Keratinocyte (primary cell): ENCODE measurements around the gene LRRC38.

Source experiments
- EZH2 ChIP-seq: IDR thresholded peaks from one replicate; pipeline ENCODE4 v1.6.1; 2012; ENCODE audit warnings: inconsistent platforms, mild to moderate bottlenecking, low read length, moderate library complexity
- TF ChIP-seq, protein P1 (sequence below), 3 experiments: IDR thresholded peaks in 1 of 3; conservative IDR thresholded peaks in 1 of 3; optimal IDR thresholded peaks in 1 of 3; 2 replicates in 2 of 3; 3 replicates in 1 of 3; pipeline versions ENCODE3 to v1.5.1; 2011; ENCODE audit warnings: low read length in 3 of 3, mild to moderate bottlenecking in 3 of 3, moderate library complexity in 2 of 3, control low read depth in 1 of 3, inconsistent platforms in 1 of 3; ENCODE audit not compliant: insufficient read depth in 2 of 3; ENCODE audit errors: extremely low read depth in 1 of 3

DNA sequence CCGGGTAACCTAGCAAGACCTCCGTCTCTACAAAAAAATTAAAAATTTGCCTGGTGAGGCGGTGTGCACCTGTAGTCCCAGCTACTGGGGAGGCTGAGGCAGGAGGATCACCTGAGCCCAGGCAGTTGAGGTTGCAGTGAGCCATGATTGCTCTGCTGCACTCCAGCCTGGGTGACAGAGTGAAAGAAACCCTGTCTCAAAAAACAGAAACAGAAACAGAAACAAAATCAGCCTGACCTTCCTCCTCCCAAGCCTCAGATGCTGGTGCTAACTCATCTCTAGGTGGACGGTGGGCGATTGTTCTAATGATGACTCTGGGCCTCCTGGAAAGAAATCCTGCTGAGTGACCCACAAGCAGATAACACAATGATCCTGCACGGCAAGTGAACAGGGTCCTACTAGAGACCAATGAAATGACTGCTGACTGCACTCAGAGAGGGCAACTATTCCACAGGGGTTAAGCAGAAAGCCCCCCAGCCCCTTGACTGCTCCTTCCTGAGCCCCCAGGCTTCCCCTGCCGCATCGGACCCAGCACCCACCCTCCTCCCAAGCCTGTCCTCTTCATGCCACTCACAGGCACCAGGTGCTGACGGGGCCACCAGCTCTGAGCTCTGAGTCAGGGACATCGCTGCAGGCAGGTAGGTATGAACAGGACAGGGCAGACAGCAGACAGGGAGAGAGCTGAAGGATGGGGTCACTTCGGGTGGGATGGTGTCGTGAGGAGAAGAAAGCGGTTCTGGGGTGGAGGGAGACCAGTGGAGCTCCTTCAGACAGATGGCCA lies 27.8 kb upstream of the LRRC38 start:
- TF ChIP-seq, protein P1, sequence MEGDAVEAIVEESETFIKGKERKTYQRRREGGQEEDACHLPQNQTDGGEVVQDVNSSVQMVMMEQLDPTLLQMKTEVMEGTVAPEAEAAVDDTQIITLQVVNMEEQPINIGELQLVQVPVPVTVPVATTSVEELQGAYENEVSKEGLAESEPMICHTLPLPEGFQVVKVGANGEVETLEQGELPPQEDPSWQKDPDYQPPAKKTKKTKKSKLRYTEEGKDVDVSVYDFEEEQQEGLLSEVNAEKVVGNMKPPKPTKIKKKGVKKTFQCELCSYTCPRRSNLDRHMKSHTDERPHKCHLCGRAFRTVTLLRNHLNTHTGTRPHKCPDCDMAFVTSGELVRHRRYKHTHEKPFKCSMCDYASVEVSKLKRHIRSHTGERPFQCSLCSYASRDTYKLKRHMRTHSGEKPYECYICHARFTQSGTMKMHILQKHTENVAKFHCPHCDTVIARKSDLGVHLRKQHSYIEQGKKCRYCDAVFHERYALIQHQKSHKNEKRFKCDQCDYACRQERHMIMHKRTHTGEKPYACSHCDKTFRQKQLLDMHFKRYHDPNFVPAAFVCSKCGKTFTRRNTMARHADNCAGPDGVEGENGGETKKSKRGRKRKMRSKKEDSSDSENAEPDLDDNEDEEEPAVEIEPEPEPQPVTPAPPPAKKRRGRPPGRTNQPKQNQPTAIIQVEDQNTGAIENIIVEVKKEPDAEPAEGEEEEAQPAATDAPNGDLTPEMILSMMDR (optimal IDR thresholded peaks at IDR 0.05 in 1 of 3, IDR thresholded peaks at IDR 0.05 in 1 of 3, conservative IDR thresholded peaks at IDR 0.05 in 1 of 3; ENCODE audit: extremely low read depth in 1 of 3, insufficient read depth in 2 of 3, low read length in 3 of 3): no peak
- TF ChIP-seq EZH2: no peak
